Panc1 (cell line): ENCODE measurements around the gene BRICD5. TPM values are rescaled to one million over a fixed set of nuclear protein-coding genes. Genes with fewer than 3 reads are reported as not detected.

ENCODE experiments used
- ATAC-seq: fragments of 200-7000 bp; cut with Tn5 transposase; 2 replicates; pipeline ENCODE4 v1.9.1; 2020; ENCODE audit warnings: mild to moderate bottlenecking, moderate library complexity
- BruUV-seq: library from RNA; stranded (reverse); fragments of 400-500 nt; replicated peaks from 2 replicates; lab custom pipeline; 2021; lab: Mats Ljungman, UMichigan
- CTCF ChIA-PET: fragments of 300-600 bp; sonication (Branson Sonifier 250); formaldehyde crosslinking; loops from one replicate; lab custom pipeline; 2022; ENCODE audit warnings: antibody characterized with exemption; lab: Charles Lee
- POLR2A ChIA-PET: fragments of 300-600 bp; sonication (Branson Sonifier 250); formaldehyde crosslinking; loops from one replicate; lab custom pipeline; 2022; ENCODE audit warnings: antibody characterized with exemption; lab: Charles Lee
- DNase-seq: peaks from one replicate; pipeline ENCODE4 v3.0.0-alpha.2; 2010; ENCODE audit warnings: low read depth, low spot score
- H3K27ac ChIP-seq: 2 replicates; pipeline ENCODE4 v1.5.1; 2011; ENCODE audit warnings: mild to moderate bottlenecking, low read length, inconsistent platforms
- H3K27me3 ChIP-seq: fragments of 200-500 bp; sonication (Bioruptor generic); 2 replicates; pipeline ENCODE4 v1.6.0; 2014; ENCODE audit warnings: low read length, inconsistent platforms; ENCODE audit not compliant: control insufficient read depth, insufficient read depth
- H3K36me3 ChIP-seq: fragments of 200-500 bp; sonication (Bioruptor generic); 2 replicates; pipeline ENCODE4 v1.5.1; 2014; ENCODE audit warnings: inconsistent platforms, mild to moderate bottlenecking, low read length, moderate library complexity; ENCODE audit not compliant: control insufficient read depth, insufficient read depth
- H3K4me1 ChIP-seq: 2 replicates; pipeline ENCODE4 v1.5.1; 2011; ENCODE audit warnings: inconsistent platforms, mild to moderate bottlenecking, low read length, moderate library complexity; ENCODE audit not compliant: control insufficient read depth, insufficient read depth
- H3K4me3 ChIP-seq, 2 experiments: 2 replicates each; pipeline ENCODE4 v1.5.1; 2011 to 2012; ENCODE audit warnings: low read depth in 2 of 2, low read length in 2 of 2, mild to moderate bottlenecking in 2 of 2, inconsistent platforms in 1 of 2, moderate library complexity in 1 of 2
- H3K9me3 ChIP-seq: fragments of 200-500 bp; sonication (Bioruptor generic); 2 replicates; pipeline ENCODE4 v1.5.1; 2014; ENCODE audit warnings: low read depth, mild to moderate bottlenecking, inconsistent platforms, low read length, moderate library complexity; ENCODE audit not compliant: control insufficient read depth, insufficient read depth
- POLR2AphosphoS5 ChIP-seq: IDR thresholded peaks from 2 replicates; pipeline ENCODE4 v1.6.1; 2012; ENCODE audit warnings: mild to moderate bottlenecking, low read depth, low read length, moderate library complexity
- REST ChIP-seq, 2 experiments: IDR thresholded peaks; 2 replicates each; pipeline ENCODE4 v1.6.1; 2011 to 2012; ENCODE audit warnings: low read depth in 2 of 2, control low read depth in 1 of 2, low read length in 1 of 2, mild to moderate bottlenecking in 1 of 2, moderate library complexity in 1 of 2; ENCODE audit not compliant: insufficient read depth in 1 of 2
- SIN3A ChIP-seq: IDR thresholded peaks from 2 replicates; pipeline ENCODE4 v1.6.1; 2012; ENCODE audit warnings: low read depth, mild to moderate bottlenecking, low read length, moderate library complexity, borderline replicate concordance; ENCODE audit not compliant: insufficient read depth
- TCF7L2 ChIP-seq: IDR thresholded peaks from 2 replicates; pipeline ENCODE4 v1.6.1; 2011; ENCODE audit warnings: mild to moderate bottlenecking, low read depth, low read length, inconsistent platforms
- in situ Hi-C: cut with HindIII; loops from 2 replicates; pipeline ENCODE4 v1.10.0; 2016; ENCODE audit warnings: low sequenced_read_pairs, low pct_unique_long_range_greater_than_20kb
- intact Hi-C: fragments of 100-400 bp; cut with micrococcal nuclease; formaldehyde crosslinking; loops from one replicate; pipeline ENCODE4 v1.10.0; 2022; ENCODE audit not compliant: unreplicated experiment
- total RNA-seq: library from RNA; stranded (reverse); gene quantifications from one replicate; pipeline ENCODE4 v1.2.1, GENCODE V29; 2021; ENCODE audit not compliant: unreplicated experiment
- TF ChIP-seq, protein P1 (sequence below): fragments of 450-650 bp; IDR thresholded peaks from 2 replicates; pipeline ENCODE4 v1.5.1; 2017; ENCODE audit warnings: mild to moderate bottlenecking

BRICD5 gene
- total RNA-seq, 1 experiment from 2014 or later: 8.7 TPM

GRCh38 chr16:2179107-2179501 is 31.6 kb downstream of the BRICD5 start:
- CTCF ChIA-PET: no interaction called here
- H3K27me3 ChIP-seq: no peaks in the 10 kb centered on the region
- no peak overlapping the region for H3K27ac ChIP-seq
- no TSS peak for BruUV-seq
- TF ChIP-seq POLR2AphosphoS5: no peak
- POLR2A ChIA-PET: no interaction called here
- intact Hi-C loops (no loop called here), in situ Hi-C loops (no loop called here)
- H3K9me3 ChIP-seq: no peaks in the 10 kb centered on the region
- no peaks in the 10 kb centered on the region for H3K4me1 ChIP-seq
- H3K4me3 ChIP-seq: no peak overlapping the region
- DNase-seq (no peak), ATAC-seq (no peak)
- H3K36me3 ChIP-seq: no peaks in the 10 kb centered on the region

DNA sequence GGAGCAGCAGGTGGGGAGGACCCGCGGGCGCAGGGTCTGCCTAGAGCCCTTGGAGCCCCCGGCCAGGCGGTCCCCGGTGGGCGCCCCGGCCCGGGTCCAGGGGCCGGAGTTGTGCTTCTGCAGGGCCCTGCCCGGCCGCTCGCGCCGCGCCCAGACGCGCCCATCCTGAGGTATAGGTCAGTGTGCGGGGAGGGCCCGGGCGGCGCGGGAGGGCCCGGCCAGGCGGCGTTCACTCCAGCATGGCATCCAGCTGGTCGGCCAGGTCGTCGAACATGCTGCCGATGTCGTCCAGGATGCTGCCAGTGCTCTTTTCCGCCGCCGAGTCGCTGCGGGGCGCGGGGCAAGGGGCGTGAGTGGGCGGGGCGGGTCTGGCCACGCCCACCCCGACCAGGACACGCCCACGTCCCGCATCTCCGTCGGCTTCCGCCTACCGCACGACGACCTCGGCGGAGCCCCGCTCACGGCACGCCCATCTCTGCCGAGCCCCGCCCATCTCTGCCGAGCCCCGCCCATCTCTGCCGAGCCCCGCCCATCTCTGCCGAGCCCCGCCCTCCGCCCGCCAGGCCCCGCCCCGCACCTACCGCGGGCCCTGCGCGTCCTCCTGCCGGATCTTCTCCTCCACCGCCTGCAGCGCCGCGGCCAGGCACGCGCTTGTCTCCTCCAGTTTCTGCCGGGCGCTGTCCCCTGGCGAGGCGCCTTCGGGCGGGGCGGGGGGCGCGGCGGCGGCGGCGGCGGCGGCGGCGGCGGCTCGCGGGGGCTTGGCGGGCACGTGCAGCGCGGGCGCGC is 32.1 kb downstream of the BRICD5 start:
- Histone ChIP-seq H3K4me1 (no peaks in the 10 kb centered on the region), H3K4me3 (no peak overlapping the region), H3K9me3 (no peaks in the 10 kb centered on the region), H3K27ac (no peak overlapping the region), H3K36me3 (no peaks in the 10 kb centered on the region), H3K27me3 (no peaks in the 10 kb centered on the region)
- TF ChIP-seq SIN3A (no peak), REST (IDR thresholded peaks at IDR 0.05; ENCODE audit: insufficient read depth in 1 of 2, low read depth in 2 of 2, low read length in 1 of 2) (no peak), POLR2AphosphoS5 (no peak), TCF7L2 (no peak)
- TF ChIP-seq, protein P1, sequence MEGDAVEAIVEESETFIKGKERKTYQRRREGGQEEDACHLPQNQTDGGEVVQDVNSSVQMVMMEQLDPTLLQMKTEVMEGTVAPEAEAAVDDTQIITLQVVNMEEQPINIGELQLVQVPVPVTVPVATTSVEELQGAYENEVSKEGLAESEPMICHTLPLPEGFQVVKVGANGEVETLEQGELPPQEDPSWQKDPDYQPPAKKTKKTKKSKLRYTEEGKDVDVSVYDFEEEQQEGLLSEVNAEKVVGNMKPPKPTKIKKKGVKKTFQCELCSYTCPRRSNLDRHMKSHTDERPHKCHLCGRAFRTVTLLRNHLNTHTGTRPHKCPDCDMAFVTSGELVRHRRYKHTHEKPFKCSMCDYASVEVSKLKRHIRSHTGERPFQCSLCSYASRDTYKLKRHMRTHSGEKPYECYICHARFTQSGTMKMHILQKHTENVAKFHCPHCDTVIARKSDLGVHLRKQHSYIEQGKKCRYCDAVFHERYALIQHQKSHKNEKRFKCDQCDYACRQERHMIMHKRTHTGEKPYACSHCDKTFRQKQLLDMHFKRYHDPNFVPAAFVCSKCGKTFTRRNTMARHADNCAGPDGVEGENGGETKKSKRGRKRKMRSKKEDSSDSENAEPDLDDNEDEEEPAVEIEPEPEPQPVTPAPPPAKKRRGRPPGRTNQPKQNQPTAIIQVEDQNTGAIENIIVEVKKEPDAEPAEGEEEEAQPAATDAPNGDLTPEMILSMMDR: no peak
- POLR2A ChIA-PET: no interaction called here
- DNase-seq (no peak), ATAC-seq (peak; percentile 26; the same call in 1 of the 2 replicates)
- no TSS peak for BruUV-seq
- in situ Hi-C loops: no loop called here
- intact Hi-C loops: no loop called here
- CTCF ChIA-PET: no interaction called here

GRCh38 chr16:2177561-2177960 is 33.1 kb downstream of the BRICD5 start:
- TSS peak; percentile 98 for BruUV-seq
- ChIA-PET POLR2A (interaction anchor here (0.6 kb wide), 1 partner anchor 15 kb away, joined by 3 read pairs; no protein-coding TSS in a partner anchor), CTCF (no interaction called here)
- H3K4me3 ChIP-seq: no peak overlapping the region
- no peaks in the 10 kb centered on the region for H3K36me3 ChIP-seq
- H3K27me3 ChIP-seq: no peaks in the 10 kb centered on the region
- DNase-seq (no peak), ATAC-seq (no peak)
- intact Hi-C loops: no loop called here
- H3K27ac ChIP-seq: no peak overlapping the region
- H3K9me3 ChIP-seq: no peaks in the 10 kb centered on the region
- in situ Hi-C loops: no loop called here
- TF ChIP-seq POLR2AphosphoS5: 0 out of 2 replicates have a peak, but pooled peaks have one; percentile 18
- no peak for TF ChIP-seq REST (IDR thresholded peaks at IDR 0.05; ENCODE audit: insufficient read depth in 1 of 2, low read depth in 2 of 2, low read length in 1 of 2)
- no peaks in the 10 kb centered on the region for H3K4me1 ChIP-seq
